OCI-LY1 (cell line): Measurements from ENCODE around the gene EBF3.

Experiments
- CTCF ChIP-seq: fragments of 200-600 bp; sonication (generic), shearing (Covaris generic); IDR thresholded peaks from 2 replicates; pipeline ENCODE4 v1.5.1; 2017; ENCODE audit warnings: mild to moderate bottlenecking, antibody characterized with exemption, low read length, moderate library complexity, mixed read lengths
- EZH2 ChIP-seq: fragments of 200-600 bp; sonication (generic), shearing (Covaris generic); IDR thresholded peaks from 2 replicates; pipeline ENCODE4 v1.8.0; 2017; ENCODE audit warnings: borderline replicate concordance, mixed run types, mild to moderate bottlenecking, antibody characterized with exemption, low read length, moderate library complexity, mixed read lengths

- TF ChIP-seq CTCF (no peak), EZH2 (no peak)
These were observed 45.2 kb upstream of the EBF3 start for GRCh38 chr10:130009228-130009627.
